HepG2 (cell line): ENCODE measurements around the gene DNAI4. TPM values are rescaled to one million over a fixed set of nuclear protein-coding genes. Genes with fewer than 3 reads are reported as not detected.

Experiments used
- DPF2 ChIP-seq: sonication (generic); formaldehyde crosslinking; IDR thresholded peaks from 2 replicates; pipeline ENCODE4 v1.4.0; 2020; ENCODE audit warnings: mild to moderate bottlenecking, low read depth, missing genetic modification reagents, borderline replicate concordance
- ETV5 ChIP-seq: IDR thresholded peaks from 2 replicates; pipeline ENCODE4 v1.6.1; 2018; ENCODE audit warnings: missing biosample characterization, missing genetic modification reagents, inconsistent platforms, borderline replicate concordance
- KAT2B ChIP-seq: fragments of 150-350 bp; IDR thresholded peaks from 2 replicates; pipeline ENCODE4 v1.6.1; 2014; ENCODE audit warnings: low read depth, low read length, borderline replicate concordance
- MEIS2 ChIP-seq: sonication (generic); formaldehyde crosslinking; IDR thresholded peaks from 2 replicates; pipeline ENCODE4 v1.9.0; 2021; ENCODE audit warnings: mild to moderate bottlenecking, missing genetic modification reagents
- NFE2L2 ChIP-seq: fragments of 150-350 bp; IDR thresholded peaks from 2 replicates; pipeline ENCODE4 v1.6.1; 2014; ENCODE audit warnings: low read length
- NR2F2 ChIP-seq: IDR thresholded peaks from 2 replicates; pipeline ENCODE4 v1.6.1; 2012; ENCODE audit warnings: low read depth, inconsistent platforms, borderline replicate concordance
- RAD21 ChIP-seq: fragments of 450-650 bp; formaldehyde crosslinking; IDR thresholded peaks from 2 replicates; pipeline ENCODE4 v1.5.0; 2020; ENCODE audit warnings: mild to moderate bottlenecking
- ZBTB20 ChIP-seq: sonication (generic); formaldehyde crosslinking; IDR thresholded peaks from 2 replicates; pipeline ENCODE4 v1.8.1; 2023; ENCODE audit warnings: missing genetic modification reagents, low read depth, mild to moderate bottlenecking, borderline replicate concordance
- ZMYM3 ChIP-seq: sonication (generic); formaldehyde crosslinking; IDR thresholded peaks from 2 replicates; pipeline ENCODE4 v1.5.1; 2020; ENCODE audit warnings: mild to moderate bottlenecking, missing genetic modification reagents
- ZNF30 ChIP-seq: sonication (generic); formaldehyde crosslinking; IDR thresholded peaks from 2 replicates; pipeline ENCODE4 v1.5.0; 2020; ENCODE audit warnings: mild to moderate bottlenecking, missing genetic modification reagents
- ZNF446 ChIP-seq: sonication (generic); formaldehyde crosslinking; IDR thresholded peaks from 2 replicates; pipeline ENCODE4 v1.5.0; 2020; ENCODE audit warnings: mild to moderate bottlenecking, missing genetic modification reagents
- ZNF501 ChIP-seq: sonication (generic); formaldehyde crosslinking; IDR thresholded peaks from 2 replicates; pipeline ENCODE4 v1.5.1; 2020; ENCODE audit warnings: mild to moderate bottlenecking, moderate library complexity, missing genetic modification reagents
- ZNF543 ChIP-seq: sonication (generic); formaldehyde crosslinking; IDR thresholded peaks from 2 replicates; pipeline ENCODE4 v1.4.0; 2020; ENCODE audit warnings: mild to moderate bottlenecking, missing genetic modification reagents
- ZNF546 ChIP-seq: sonication (generic); formaldehyde crosslinking; conservative IDR thresholded peaks from 2 replicates; pipeline ENCODE4 v1.8.1; 2023; ENCODE audit warnings: mild to moderate bottlenecking, missing genetic modification reagents
- ZNF720 ChIP-seq: sonication (generic); formaldehyde crosslinking; IDR thresholded peaks from 2 replicates; pipeline ENCODE4 v1.4.0; 2020; ENCODE audit warnings: missing genetic modification reagents
- ZNF766 ChIP-seq: sonication (generic); formaldehyde crosslinking; IDR thresholded peaks from 2 replicates; pipeline ENCODE4 v1.5.0; 2020; ENCODE audit warnings: missing genetic modification reagents, borderline replicate concordance
- polyA plus RNA-seq, 8 experiments: library from polyadenylated mRNA; depleted of rRNA in 3 of 8; stranded (reverse) in 7 of 8; unstranded in 1 of 8; fragments of >200 nt; fragmentation: Illumina TruSeq in 4 of 8; extraction: Trizol in 4 of 8; gene quantifications; 2 replicates each; pipeline versions ENCODE4 v1.2.1 to v1.2.3, GENCODE V29; 2011 to 2016; ENCODE audit warnings: low read depth in 4 of 8, missing spikeins in 1 of 8, mixed read lengths in 1 of 8; ENCODE audit not compliant: insufficient read depth in 1 of 8
- total RNA-seq, 5 experiments: library from RNA; depleted of rRNA; stranded (reverse); fragments of >200 nt; fragmentation: Illumina TruSeq; extraction: Trizol; gene quantifications; 2 replicates each; pipeline ENCODE4 v1.2.3, GENCODE V29; 2016; ENCODE audit warnings: low read depth in 1 of 5
- TF ChIP-seq, protein P1 (sequence below), 2 experiments: fragments of 450-650 bp in 1 of 2; sonication (generic) in 1 of 2; formaldehyde crosslinking; IDR thresholded peaks; 2 replicates each; pipeline versions ENCODE4 v1.5.0 to v1.8.0; 2020 to 2022; ENCODE audit warnings: mild to moderate bottlenecking in 1 of 2, missing genetic modification reagents in 1 of 2
- TF ChIP-seq, protein P2 (sequence below): sonication (generic); formaldehyde crosslinking; IDR thresholded peaks from 2 replicates; pipeline ENCODE4 v1.5.0; 2020; ENCODE audit warnings: mild to moderate bottlenecking, low read depth, missing genetic modification reagents, borderline replicate concordance
- TF ChIP-seq, protein P3 (sequence below): sonication (generic); formaldehyde crosslinking; IDR thresholded peaks from 2 replicates; pipeline ENCODE4 v1.8.1; 2023; ENCODE audit warnings: mild to moderate bottlenecking, missing genetic modification reagents
- TF ChIP-seq, protein P4 (sequence below): sonication (generic); formaldehyde crosslinking; IDR thresholded peaks from 2 replicates; pipeline ENCODE4 v1.4.0; 2020; ENCODE audit warnings: mild to moderate bottlenecking, missing genetic modification reagents
- TF ChIP-seq, protein P5 (sequence below): sonication (generic); formaldehyde crosslinking; IDR thresholded peaks from 2 replicates; pipeline ENCODE4 v1.8.1; 2023; ENCODE audit warnings: missing genetic modification reagents, mild to moderate bottlenecking, borderline replicate concordance

DNAI4 gene
- total and polyA plus RNA-seq, 2 of the 13 experiments (the other 11 are each of a cell fraction or from before 2014, with no cell fraction given), result 0.04 to 0.08 TPM

DNA sequence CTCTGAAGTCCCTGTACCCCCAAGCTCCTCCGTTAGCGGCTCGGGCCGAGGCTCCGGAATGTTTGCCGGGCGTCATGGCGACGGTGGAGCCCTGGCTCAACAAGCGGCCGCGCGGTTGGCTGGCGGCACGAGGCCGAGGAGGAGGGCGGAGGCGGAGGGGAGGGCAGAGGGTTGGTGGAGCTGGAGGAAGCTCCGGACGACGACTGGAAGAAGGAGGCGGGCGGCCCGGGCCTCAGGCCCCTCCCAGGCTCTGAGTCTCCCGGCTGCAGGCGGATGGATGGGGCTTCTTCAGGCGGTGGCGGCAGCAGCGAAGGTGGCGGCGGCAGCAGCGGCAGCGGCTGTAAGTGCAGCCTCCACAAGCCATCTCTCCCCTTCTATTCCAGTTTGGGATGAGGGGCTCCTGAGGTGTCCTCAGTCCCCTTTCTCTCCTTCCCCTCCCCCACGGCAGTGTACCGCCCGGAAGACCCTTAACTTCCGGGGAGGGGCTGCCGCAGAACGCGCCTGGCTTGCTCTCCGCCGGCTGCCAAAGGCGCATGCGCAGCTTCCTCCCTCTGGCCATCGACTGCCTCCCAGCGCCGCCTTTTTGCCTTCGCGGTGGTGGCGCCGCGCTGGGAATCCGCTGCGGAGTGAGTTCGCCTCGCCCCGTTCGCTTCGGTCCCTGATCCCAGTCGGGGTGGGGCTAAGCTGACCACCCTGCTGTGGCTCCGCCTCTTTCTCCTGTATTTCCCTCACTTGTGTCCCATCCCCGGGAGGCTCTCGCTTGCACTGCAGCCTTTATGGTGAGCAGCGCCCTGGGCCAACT lies at the start of gene DNAI4, which contains the start of gene MIER1 (continued):
- no peak for TF ChIP-seq ZBTB20
- peak; percentile 65; the same call in 1 of the 2 replicates for TF ChIP-seq ZNF546
- no peak for TF ChIP-seq ZNF720
- TF ChIP-seq NR2F2, result no peak
- TF ChIP-seq, protein P1, sequence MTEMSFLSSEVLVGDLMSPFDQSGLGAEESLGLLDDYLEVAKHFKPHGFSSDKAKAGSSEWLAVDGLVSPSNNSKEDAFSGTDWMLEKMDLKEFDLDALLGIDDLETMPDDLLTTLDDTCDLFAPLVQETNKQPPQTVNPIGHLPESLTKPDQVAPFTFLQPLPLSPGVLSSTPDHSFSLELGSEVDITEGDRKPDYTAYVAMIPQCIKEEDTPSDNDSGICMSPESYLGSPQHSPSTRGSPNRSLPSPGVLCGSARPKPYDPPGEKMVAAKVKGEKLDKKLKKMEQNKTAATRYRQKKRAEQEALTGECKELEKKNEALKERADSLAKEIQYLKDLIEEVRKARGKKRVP (CRISPR knock-in tag; IDR thresholded peaks at IDR 0.05), result 0 out of 4 replicates have a peak, but pooled peaks of 1 of the 2 experiments have one; percentile 34
- TF ChIP-seq MEIS2, result 0 out of 2 replicates have a peak, but pooled peaks have one; percentile 58
- peak; percentile 75 for TF ChIP-seq ZNF501 (CRISPR knock-in tag)
- TF ChIP-seq, protein P2, sequence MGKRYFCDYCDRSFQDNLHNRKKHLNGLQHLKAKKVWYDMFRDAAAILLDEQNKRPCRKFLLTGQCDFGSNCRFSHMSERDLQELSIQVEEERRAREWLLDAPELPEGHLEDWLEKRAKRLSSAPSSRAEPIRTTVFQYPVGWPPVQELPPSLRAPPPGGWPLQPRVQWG (CRISPR knock-in tag), result no peak
- TF ChIP-seq ZMYM3 (CRISPR knock-in tag), result no peak
- TF ChIP-seq, protein P3, sequence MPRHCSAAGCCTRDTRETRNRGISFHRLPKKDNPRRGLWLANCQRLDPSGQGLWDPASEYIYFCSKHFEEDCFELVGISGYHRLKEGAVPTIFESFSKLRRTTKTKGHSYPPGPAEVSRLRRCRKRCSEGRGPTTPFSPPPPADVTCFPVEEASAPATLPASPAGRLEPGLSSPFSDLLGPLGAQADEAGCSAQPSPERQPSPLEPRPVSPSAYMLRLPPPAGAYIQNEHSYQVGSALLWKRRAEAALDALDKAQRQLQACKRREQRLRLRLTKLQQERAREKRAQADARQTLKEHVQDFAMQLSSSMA, result no peak
- no peak for TF ChIP-seq NFE2L2
- TF ChIP-seq ZNF766, result peak; percentile 67; the same call in 1 of the 2 replicates
- TF ChIP-seq, protein P4, sequence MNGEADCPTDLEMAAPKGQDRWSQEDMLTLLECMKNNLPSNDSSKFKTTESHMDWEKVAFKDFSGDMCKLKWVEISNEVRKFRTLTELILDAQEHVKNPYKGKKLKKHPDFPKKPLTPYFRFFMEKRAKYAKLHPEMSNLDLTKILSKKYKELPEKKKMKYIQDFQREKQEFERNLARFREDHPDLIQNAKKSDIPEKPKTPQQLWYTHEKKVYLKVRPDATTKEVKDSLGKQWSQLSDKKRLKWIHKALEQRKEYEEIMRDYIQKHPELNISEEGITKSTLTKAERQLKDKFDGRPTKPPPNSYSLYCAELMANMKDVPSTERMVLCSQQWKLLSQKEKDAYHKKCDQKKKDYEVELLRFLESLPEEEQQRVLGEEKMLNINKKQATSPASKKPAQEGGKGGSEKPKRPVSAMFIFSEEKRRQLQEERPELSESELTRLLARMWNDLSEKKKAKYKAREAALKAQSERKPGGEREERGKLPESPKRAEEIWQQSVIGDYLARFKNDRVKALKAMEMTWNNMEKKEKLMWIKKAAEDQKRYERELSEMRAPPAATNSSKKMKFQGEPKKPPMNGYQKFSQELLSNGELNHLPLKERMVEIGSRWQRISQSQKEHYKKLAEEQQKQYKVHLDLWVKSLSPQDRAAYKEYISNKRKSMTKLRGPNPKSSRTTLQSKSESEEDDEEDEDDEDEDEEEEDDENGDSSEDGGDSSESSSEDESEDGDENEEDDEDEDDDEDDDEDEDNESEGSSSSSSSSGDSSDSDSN (CRISPR knock-in tag), result peak; percentile 71
- peak; percentile 86 for TF ChIP-seq ZNF543
- no peak for TF ChIP-seq DPF2 (CRISPR knock-in tag)
- peak; percentile 28; the same call in 1 of the 2 replicates for TF ChIP-seq RAD21 (CRISPR knock-in tag)
- no peak for TF ChIP-seq ZNF446 (CRISPR knock-in tag)
- TF ChIP-seq ETV5, result peak; percentile 92
- TF ChIP-seq ZNF30 (CRISPR knock-in tag), result no peak
- TF ChIP-seq, protein P5, sequence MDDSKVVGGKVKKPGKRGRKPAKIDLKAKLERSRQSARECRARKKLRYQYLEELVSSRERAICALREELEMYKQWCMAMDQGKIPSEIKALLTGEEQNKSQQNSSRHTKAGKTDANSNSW (CRISPR knock-in tag), result no peak
- no peak for TF ChIP-seq KAT2B
